WTC11 (cell line): ENCODE measurements around the gene CHRM2. TPM values are rescaled to one million over a fixed set of nuclear protein-coding genes. Genes with fewer than 3 reads are reported as not detected.

Experiments
- ATAC-seq: fragments of 200-7000 bp; cut with Tn5 transposase; 2 replicates; pipeline ENCODE4 v1.10.0; 2021; ENCODE audit warnings: mild to moderate bottlenecking, moderate library complexity
- CTCF ChIA-PET: fragments of 300-600 bp; sonication (Branson Sonifier 250); formaldehyde crosslinking; loops from one replicate; lab custom pipeline; 2021; ENCODE audit warnings: antibody characterized with exemption; lab: Charles Lee
- POLR2A ChIA-PET: fragments of 350-600 bp; sonication (Branson Sonifier 250); formaldehyde crosslinking; loops from one replicate; lab custom pipeline; 2021; ENCODE audit warnings: antibody characterized with exemption; lab: Charles Lee
- DNase-seq: peaks from one replicate; pipeline ENCODE4 v3.0.0; 2021; ENCODE audit warnings: low spot score
- H3K27ac Mint-ChIP-seq: 2 replicates; pipeline ENCODE4 v1.8.0; 2021; ENCODE audit warnings: mixed read lengths
- H3K27me3 Mint-ChIP-seq: 2 replicates; pipeline ENCODE4 v1.8.0; 2021; ENCODE audit warnings: low read depth, mild to moderate bottlenecking, moderate library complexity, mixed read lengths
- H3K36me3 Mint-ChIP-seq: 2 replicates; pipeline ENCODE4 v1.8.0; 2021; ENCODE audit warnings: mixed read lengths
- H3K4me1 Mint-ChIP-seq: 2 replicates; pipeline ENCODE4 v1.8.0; 2022; ENCODE audit warnings: mixed read lengths
- H3K4me3 Mint-ChIP-seq: 2 replicates; pipeline ENCODE4 v1.8.0; 2021; ENCODE audit warnings: mild to moderate bottlenecking, moderate library complexity, mixed read lengths
- H3K9me3 Mint-ChIP-seq: 2 replicates; pipeline ENCODE4 v1.8.0; 2021; ENCODE audit warnings: mixed read lengths
- AFF4 ChIP-seq: sonication (generic); formaldehyde crosslinking; IDR thresholded peaks from 2 replicates; pipeline ENCODE4 v1.8.1; 2023; ENCODE audit warnings: mild to moderate bottlenecking, missing genetic modification reagents, borderline replicate concordance
- E2F1 ChIP-seq: sonication (generic); formaldehyde crosslinking; IDR thresholded peaks from 2 replicates; pipeline ENCODE4 v1.8.0; 2022; ENCODE audit warnings: mild to moderate bottlenecking, missing genetic modification reagents
- E2F4 ChIP-seq: sonication (generic); formaldehyde crosslinking; IDR thresholded peaks from 2 replicates; pipeline ENCODE4 v1.8.1; 2022; ENCODE audit warnings: low read depth, mild to moderate bottlenecking, moderate library complexity, missing genetic modification reagents, borderline replicate concordance
- ESRRA ChIP-seq: sonication (generic); formaldehyde crosslinking; IDR thresholded peaks from 2 replicates; pipeline ENCODE4 v1.8.1; 2022; ENCODE audit warnings: mild to moderate bottlenecking, missing genetic modification reagents, borderline replicate concordance
- GABPB1 ChIP-seq: sonication (generic); formaldehyde crosslinking; IDR thresholded peaks from 2 replicates; pipeline ENCODE4 v1.8.1; 2023; ENCODE audit warnings: mild to moderate bottlenecking, missing genetic modification reagents
- MLX ChIP-seq: sonication (generic); formaldehyde crosslinking; IDR thresholded peaks from 2 replicates; pipeline ENCODE4 v1.8.1; 2023; ENCODE audit warnings: mild to moderate bottlenecking, missing genetic modification reagents, moderate library complexity
- NR3C1 ChIP-seq: sonication (generic); formaldehyde crosslinking; conservative IDR thresholded peaks from 2 replicates; pipeline ENCODE4 v1.8.1; 2023; ENCODE audit warnings: low read depth, mild to moderate bottlenecking, missing genetic modification reagents
- OVOL2 ChIP-seq: fragments of 250-450 bp; sonication (Bioruptor Pico); IDR thresholded peaks from 2 replicates; pipeline ENCODE4 v1.9.0; 2021; ENCODE audit warnings: mild to moderate bottlenecking, borderline replicate concordance
- PRRX2 ChIP-seq: fragments of 250-450 bp; sonication (Bioruptor Pico); IDR thresholded peaks from 2 replicates; pipeline ENCODE4 v1.8.0; 2021; ENCODE audit warnings: mild to moderate bottlenecking
- USF1 ChIP-seq: sonication (generic); formaldehyde crosslinking; IDR thresholded peaks from 2 replicates; pipeline ENCODE4 v1.8.0; 2022; ENCODE audit warnings: mild to moderate bottlenecking, missing genetic modification reagents
- ZBTB21 ChIP-seq: sonication (generic); formaldehyde crosslinking; IDR thresholded peaks from 2 replicates; pipeline ENCODE4 v1.8.1; 2023; ENCODE audit warnings: mild to moderate bottlenecking, missing genetic modification reagents, borderline replicate concordance
- ZNF121 ChIP-seq: sonication (generic); formaldehyde crosslinking; IDR thresholded peaks from 2 replicates; pipeline ENCODE4 v1.8.0; 2023; ENCODE audit warnings: missing genetic modification reagents
- ZNF396 ChIP-seq: fragments of 250-450 bp; sonication (Bioruptor Pico); IDR thresholded peaks from 2 replicates; pipeline ENCODE4 v1.8.0; 2021; ENCODE audit warnings: mild to moderate bottlenecking, moderate library complexity, borderline replicate concordance
- ZNF671 ChIP-seq: fragments of 250-450 bp; sonication (Bioruptor Pico); IDR thresholded peaks from 2 replicates; pipeline ENCODE4 v1.8.0; 2021; ENCODE audit warnings: mild to moderate bottlenecking
- total RNA-seq: library from RNA; stranded (reverse); gene quantifications from 3 replicates; pipeline ENCODE4 v1.2.3, GENCODE V29; 2021
- TF ChIP-seq, protein P1 (sequence below): fragments of 250-450 bp; sonication (Bioruptor Pico); conservative IDR thresholded peaks from 2 replicates; pipeline ENCODE4 v1.9.0; 2021; ENCODE audit warnings: mild to moderate bottlenecking
- TF ChIP-seq, protein P2 (sequence below): sonication (generic); formaldehyde crosslinking; IDR thresholded peaks from 2 replicates; pipeline ENCODE4 v1.8.1; 2023; ENCODE audit warnings: mild to moderate bottlenecking, missing genetic modification reagents
- TF ChIP-seq, protein P3 (sequence below): sonication (generic); formaldehyde crosslinking; IDR thresholded peaks from 2 replicates; pipeline ENCODE4 v1.8.1; 2023; ENCODE audit warnings: mild to moderate bottlenecking, moderate library complexity, missing genetic modification reagents

Gene CHRM2
- total RNA-seq, 1 experiment from 2014 or later: 0.15 TPM

DNA sequence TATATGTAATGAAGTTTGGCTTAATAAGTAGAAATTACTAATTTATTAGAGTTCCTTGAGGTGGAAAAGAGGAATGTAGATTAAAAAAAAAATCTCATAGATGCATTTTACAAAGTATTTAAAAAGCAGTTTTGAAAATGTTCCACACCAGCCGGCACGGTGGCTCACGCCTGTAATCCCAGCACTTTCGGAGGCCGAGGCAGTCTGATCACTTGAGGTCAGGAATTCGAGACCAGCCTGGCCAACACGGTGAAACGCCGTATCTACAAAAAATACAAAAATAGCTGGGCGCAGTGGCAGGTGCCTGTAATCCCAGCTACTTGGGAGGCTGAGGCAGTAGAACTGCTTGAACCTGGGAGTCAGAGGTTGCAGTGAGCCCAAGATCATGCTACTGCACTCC is 3.2 kb upstream of the CHRM2 start:
- ATAC-seq (no peak), DNase-seq (no peak)
- ChIA-PET CTCF (interaction anchor here (2.7 kb wide), 1 partner anchor 9 kb away, joined by 12 read pairs; no protein-coding TSS in a partner anchor), POLR2A (no interaction called here)
- Mint-ChIP-seq H3K4me3 (no peak overlapping the region), H3K36me3 (no peaks in the 10 kb centered on the region), H3K27me3 (peaks cover 33% of the 10 kb centered on the region), H3K27ac (no peak overlapping the region), H3K9me3 (no peaks in the 10 kb centered on the region)
- TF ChIP-seq ZBTB21 (no peak), GABPB1 (CRISPR knock-in tag) (no peak), ZNF671 (CRISPR knock-in tag) (no peak), ESRRA (CRISPR knock-in tag) (no peak), ZNF121 (CRISPR knock-in tag) (no peak), AFF4 (CRISPR knock-in tag) (no peak), PRRX2 (CRISPR knock-in tag) (no peak), E2F4 (CRISPR knock-in tag) (no peak), OVOL2 (no peak), USF1 (CRISPR knock-in tag) (no peak), NR3C1 (no peak)
- TF ChIP-seq, protein P1, sequence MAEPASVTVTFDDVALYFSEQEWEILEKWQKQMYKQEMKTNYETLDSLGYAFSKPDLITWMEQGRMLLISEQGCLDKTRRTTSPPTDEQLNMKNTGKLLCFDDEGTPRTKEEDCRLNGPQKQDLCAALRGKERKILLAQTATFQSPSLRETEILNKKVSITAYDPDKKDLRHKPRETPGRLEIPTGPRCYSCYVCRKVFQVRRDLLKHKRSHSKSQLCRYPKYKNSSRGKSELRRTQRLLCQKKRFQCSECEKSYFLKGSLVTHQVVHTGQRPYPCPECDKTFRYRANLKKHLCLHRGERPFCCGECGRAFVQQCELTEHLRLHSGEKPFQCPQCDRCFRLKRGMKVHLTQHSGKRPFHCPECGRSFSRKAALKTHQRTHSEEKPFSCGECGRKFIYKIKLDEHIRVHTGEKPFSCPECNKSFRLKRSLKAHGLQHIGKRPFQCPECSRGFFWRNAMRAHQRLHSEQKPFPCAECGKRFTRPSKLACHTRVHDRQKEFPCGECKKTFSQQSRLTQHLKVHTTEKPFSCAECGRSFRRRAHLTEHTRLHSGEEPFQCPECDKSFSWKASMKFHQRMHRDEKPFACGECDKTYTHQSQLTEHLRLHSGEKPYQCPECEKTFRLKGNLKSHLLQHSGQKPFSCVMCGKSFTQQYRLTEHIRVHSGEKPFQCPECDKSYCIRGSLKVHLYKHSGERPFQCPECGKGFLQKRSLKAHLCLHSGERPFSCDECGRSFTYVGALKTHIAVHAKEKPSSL: no peak
- TF ChIP-seq, protein P2, sequence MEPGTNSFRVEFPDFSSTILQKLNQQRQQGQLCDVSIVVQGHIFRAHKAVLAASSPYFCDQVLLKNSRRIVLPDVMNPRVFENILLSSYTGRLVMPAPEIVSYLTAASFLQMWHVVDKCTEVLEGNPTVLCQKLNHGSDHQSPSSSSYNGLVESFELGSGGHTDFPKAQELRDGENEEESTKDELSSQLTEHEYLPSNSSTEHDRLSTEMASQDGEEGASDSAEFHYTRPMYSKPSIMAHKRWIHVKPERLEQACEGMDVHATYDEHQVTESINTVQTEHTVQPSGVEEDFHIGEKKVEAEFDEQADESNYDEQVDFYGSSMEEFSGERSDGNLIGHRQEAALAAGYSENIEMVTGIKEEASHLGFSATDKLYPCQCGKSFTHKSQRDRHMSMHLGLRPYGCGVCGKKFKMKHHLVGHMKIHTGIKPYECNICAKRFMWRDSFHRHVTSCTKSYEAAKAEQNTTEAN (CRISPR knock-in tag): no peak
- TF ChIP-seq, all 79 proteins: peak for 0
- H3K4me1 Mint-ChIP-seq: peaks cover 19% of the 10 kb centered on the region

DNA sequence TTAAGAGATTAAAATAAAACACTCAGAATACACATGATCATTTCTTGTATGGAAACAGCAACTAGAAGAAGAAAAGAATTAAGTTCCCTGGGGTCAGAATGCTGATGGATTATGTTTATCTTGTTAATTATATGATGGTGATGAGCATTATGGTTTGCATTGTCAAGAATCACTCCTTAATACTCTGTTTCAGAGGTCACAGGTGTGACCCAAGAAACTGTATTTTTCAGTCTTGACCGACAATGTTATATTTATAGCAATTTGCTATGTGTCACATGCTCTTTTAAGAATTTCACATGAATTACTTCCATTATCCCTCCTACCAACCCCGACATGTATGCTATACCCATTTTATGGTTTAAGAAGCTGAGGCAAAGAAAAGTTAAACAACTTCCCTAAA is 2.7 kb upstream of the CHRM2 start:
- no peaks in the 10 kb centered on the region for H3K9me3 Mint-ChIP-seq

More for the DNA sequence above, 2.7 kb upstream of the CHRM2 start:
- TF ChIP-seq MLX (CRISPR knock-in tag) (no peak), ZNF121 (CRISPR knock-in tag) (no peak), OVOL2 (no peak), E2F1 (CRISPR knock-in tag) (no peak), ZNF396 (CRISPR knock-in tag) (no peak)
- TF ChIP-seq, protein P3, sequence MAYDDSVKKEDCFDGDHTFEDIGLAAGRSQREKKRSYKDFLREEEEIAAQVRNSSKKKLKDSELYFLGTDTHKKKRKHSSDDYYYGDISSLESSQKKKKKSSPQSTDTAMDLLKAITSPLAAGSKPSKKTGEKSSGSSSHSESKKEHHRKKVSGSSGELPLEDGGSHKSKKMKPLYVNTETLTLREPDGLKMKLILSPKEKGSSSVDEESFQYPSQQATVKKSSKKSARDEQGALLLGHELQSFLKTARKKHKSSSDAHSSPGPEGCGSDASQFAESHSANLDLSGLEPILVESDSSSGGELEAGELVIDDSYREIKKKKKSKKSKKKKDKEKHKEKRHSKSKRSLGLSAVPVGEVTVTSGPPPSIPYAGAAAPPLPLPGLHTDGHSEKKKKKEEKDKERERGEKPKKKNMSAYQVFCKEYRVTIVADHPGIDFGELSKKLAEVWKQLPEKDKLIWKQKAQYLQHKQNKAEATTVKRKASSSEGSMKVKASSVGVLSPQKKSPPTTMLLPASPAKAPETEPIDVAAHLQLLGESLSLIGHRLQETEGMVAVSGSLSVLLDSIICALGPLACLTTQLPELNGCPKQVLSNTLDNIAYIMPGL (CRISPR knock-in tag): no peak
- ATAC-seq (no peak), DNase-seq (no peak)
- ChIA-PET CTCF (interaction anchor here (2.7 kb wide), 1 partner anchor 8 kb away, joined by 12 read pairs; no protein-coding TSS in a partner anchor), POLR2A (no interaction called here)
- Mint-ChIP-seq H3K4me1 (peaks cover 24% of the 10 kb centered on the region), H3K4me3 (no peak overlapping the region), H3K36me3 (no peaks in the 10 kb centered on the region), H3K27ac (no peak overlapping the region), H3K27me3 (peaks cover 39% of the 10 kb centered on the region)
